Hepatocyte (in vitro differentiated cells): Measurements from ENCODE around the gene ARID5A.

Experiments used
- CTCF ChIP-seq: fragments of 200-600 bp; sonication (generic); IDR thresholded peaks from 2 replicates; pipeline ENCODE4 v1.5.1; 2016; ENCODE audit warnings: antibody characterized with exemption, mild to moderate bottlenecking; ENCODE audit not compliant: poor library complexity
- EZH2 ChIP-seq: fragments of 200-600 bp; sonication (generic); IDR thresholded peaks from 2 replicates; pipeline ENCODE4 v1.6.1; 2016; ENCODE audit warnings: antibody characterized with exemption, mild to moderate bottlenecking, borderline replicate concordance
- EZH2phosphoT487 ChIP-seq: fragments of 200-600 bp; sonication (generic); IDR thresholded peaks from one replicate; pipeline ENCODE4 v1.6.1; 2018; ENCODE audit warnings: antibody characterized with exemption, mild to moderate bottlenecking, low read depth, moderate library complexity; ENCODE audit not compliant: unreplicated experiment, severe bottlenecking

DNA sequence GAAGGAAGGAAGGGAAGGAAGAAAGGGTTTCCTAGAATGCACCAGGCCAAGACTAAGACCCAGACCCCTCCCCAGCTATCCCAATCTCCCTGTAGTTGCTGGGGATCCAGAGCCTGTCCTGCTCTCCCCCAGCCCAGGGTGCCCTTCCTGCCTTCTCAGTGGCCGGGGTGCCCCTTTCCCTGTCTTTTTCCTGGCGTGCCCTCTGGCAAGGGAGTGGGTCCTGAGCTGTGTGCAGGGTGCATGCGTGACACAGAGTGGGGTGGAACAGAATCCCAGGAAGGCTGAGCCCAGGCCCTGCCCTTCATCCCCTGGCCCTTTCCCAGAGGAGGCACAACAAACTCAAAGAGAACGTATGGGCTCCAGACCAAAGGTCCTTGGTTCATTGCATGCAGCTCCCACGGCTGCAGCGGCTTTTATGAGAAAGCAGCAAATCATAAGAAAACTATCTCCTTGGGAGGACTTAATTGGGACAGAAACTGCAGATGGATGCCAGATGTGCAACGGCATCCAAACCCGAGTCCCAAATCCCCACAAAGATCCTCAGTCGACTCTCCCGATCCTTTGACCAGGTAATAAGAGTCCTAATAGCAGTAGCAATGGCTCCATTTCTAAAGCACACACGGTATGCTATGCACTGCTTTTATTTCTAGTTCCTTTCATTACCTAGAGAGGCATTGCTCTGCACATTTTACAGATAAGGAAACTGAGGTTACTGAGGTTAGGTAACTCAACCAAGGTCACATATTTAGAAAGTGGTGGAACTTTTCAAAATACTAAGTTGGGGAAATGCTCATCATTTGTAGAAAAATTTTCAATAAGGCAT is 12.7 kb upstream of the ARID5A start:
- no peak for TF ChIP-seq CTCF
- no peak for TF ChIP-seq EZH2
- TF ChIP-seq EZH2phosphoT487 = no peak
